Measurements from ENCODE around the gene RFTN1. TPM values are rescaled to one million over a fixed set of nuclear protein-coding genes. Genes with fewer than 3 reads are reported as not detected.

RFTN1 gene
- total and polyA plus RNA-seq, 10 of the 15 experiments (the other 5 are each of a cell fraction or from before 2014, with no cell fraction given) = 20.6 to 213 (median 147) TPM

DNA sequence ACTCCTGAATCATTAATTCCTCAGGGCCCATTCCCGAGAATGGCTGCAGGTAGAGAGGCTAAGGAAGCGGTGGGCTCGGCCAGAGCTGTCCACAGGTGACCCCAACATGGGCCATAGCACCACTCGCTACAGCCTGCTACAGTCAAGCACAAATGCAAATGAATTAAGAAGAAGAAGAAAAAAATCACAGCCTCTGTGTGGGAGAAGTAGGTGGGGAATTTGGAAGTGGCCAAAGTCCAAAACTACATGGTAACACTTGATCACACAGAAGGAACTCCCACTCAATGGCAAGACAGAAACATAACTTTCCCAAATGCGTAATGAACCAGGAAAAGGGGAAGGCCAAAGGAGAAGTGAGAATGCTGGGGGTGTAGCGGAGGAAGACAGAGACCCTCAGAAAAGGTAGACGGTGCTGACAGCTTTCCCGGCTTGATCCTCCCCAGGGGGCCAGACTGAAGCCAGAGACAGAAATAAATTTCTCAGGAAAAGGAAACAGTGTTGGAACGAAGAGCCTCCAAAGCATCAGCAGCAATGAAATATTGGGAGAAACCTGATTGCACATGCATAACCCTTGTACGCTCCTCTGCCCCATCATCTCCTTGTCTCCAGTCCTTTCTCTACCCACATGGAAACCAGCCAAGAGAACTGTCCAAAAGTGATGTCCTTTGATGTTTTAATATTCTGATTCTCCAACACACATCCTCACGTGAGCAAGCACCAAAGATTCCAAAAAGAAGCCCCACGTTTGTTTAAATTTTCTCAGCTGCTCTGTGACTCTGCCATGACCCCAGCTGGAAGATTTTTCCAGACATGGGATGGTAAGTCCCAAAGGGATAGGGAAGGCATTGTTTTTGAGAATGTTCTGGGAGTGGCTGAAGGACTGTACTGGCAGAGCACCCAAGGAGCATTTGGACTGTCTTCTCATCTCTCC is 140.9 kb downstream of the RFTN1 start (continued):
- TF ChIP-seq SIX5 (IDR thresholded peaks at IDR 0.05; ENCODE audit: low read depth, low read length, severe bottlenecking) = no peak
- 0 out of 2 replicates have a peak, but pooled peaks have one; percentile 51 for TF ChIP-seq TCF3 (IDR thresholded peaks at IDR 0.05; ENCODE audit: borderline replicate concordance, insufficient read depth, low read depth, low read length)
- no peak for TF ChIP-seq ELK1 (IDR thresholded peaks at IDR 0.05; ENCODE audit: low read depth, low read length)
- TF ChIP-seq BRCA1 (IDR thresholded peaks at IDR 0.05; ENCODE audit: low read depth, low read length) = no peak
- no peak for TF ChIP-seq CTCF (IDR thresholded peaks at IDR 0.05 in 2 of 3, conservative IDR thresholded peaks at IDR 0.05 in 1 of 3; ENCODE audit: control insufficient read depth in 2 of 3, extremely low read depth in 1 of 3, insufficient read depth in 1 of 3, low read depth in 3 of 3, low read length in 3 of 3)
- no peak for TF ChIP-seq NFYB (IDR thresholded peaks at IDR 0.05; ENCODE audit: insufficient read depth, low read depth, low read length)
- no peak for TF ChIP-seq SMC3 (IDR thresholded peaks at IDR 0.05; ENCODE audit: borderline replicate concordance, low read length)
- TF ChIP-seq, protein P1, sequence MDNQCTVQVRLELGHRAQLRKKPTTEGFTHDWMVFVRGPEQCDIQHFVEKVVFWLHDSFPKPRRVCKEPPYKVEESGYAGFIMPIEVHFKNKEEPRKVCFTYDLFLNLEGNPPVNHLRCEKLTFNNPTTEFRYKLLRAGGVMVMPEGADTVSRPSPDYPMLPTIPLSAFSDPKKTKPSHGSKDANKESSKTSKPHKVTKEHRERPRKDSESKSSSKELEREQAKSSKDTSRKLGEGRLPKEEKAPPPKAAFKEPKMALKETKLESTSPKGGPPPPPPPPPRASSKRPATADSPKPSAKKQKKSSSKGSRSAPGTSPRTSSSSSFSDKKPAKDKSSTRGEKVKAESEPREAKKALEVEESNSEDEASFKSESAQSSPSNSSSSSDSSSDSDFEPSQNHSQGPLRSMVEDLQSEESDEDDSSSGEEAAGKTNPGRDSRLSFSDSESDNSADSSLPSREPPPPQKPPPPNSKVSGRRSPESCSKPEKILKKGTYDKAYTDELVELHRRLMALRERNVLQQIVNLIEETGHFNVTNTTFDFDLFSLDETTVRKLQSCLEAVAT (IDR thresholded peaks at IDR 0.05) = no peak; the same call in none of the 2 replicates
- TF ChIP-seq IRF4 (IDR thresholded peaks at IDR 0.05; ENCODE audit: low read depth, low read length) = peak; percentile 96
- TF ChIP-seq, protein P2, sequence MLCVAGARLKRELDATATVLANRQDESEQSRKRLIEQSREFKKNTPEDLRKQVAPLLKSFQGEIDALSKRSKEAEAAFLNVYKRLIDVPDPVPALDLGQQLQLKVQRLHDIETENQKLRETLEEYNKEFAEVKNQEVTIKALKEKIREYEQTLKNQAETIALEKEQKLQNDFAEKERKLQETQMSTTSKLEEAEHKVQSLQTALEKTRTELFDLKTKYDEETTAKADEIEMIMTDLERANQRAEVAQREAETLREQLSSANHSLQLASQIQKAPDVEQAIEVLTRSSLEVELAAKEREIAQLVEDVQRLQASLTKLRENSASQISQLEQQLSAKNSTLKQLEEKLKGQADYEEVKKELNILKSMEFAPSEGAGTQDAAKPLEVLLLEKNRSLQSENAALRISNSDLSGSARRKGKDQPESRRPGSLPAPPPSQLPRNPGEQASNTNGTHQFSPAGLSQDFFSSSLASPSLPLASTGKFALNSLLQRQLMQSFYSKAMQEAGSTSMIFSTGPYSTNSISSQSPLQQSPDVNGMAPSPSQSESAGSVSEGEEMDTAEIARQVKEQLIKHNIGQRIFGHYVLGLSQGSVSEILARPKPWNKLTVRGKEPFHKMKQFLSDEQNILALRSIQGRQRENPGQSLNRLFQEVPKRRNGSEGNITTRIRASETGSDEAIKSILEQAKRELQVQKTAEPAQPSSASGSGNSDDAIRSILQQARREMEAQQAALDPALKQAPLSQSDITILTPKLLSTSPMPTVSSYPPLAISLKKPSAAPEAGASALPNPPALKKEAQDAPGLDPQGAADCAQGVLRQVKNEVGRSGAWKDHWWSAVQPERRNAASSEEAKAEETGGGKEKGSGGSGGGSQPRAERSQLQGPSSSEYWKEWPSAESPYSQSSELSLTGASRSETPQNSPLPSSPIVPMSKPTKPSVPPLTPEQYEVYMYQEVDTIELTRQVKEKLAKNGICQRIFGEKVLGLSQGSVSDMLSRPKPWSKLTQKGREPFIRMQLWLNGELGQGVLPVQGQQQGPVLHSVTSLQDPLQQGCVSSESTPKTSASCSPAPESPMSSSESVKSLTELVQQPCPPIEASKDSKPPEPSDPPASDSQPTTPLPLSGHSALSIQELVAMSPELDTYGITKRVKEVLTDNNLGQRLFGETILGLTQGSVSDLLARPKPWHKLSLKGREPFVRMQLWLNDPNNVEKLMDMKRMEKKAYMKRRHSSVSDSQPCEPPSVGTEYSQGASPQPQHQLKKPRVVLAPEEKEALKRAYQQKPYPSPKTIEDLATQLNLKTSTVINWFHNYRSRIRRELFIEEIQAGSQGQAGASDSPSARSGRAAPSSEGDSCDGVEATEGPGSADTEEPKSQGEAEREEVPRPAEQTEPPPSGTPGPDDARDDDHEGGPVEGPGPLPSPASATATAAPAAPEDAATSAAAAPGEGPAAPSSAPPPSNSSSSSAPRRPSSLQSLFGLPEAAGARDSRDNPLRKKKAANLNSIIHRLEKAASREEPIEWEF (IDR thresholded peaks at IDR 0.05; ENCODE audit: insufficient replicate concordance, low read depth, low read length) = peak; percentile 89
- TF ChIP-seq NR2F1 (conservative IDR thresholded peaks at IDR 0.05) = peak; percentile 76
- TF ChIP-seq SKIL (IDR thresholded peaks at IDR 0.05; ENCODE audit: low read depth, poor library complexity, severe bottlenecking) = peak; percentile 62
- TF ChIP-seq JUND (IDR thresholded peaks at IDR 0.05; ENCODE audit: low read depth, low read length) = no peak
- TF ChIP-seq ZNF274 (IDR thresholded peaks at IDR 0.05; ENCODE audit: insufficient read depth, insufficient read length) = no peak
- TF ChIP-seq CREB1 (IDR thresholded peaks at IDR 0.05; ENCODE audit: low read depth) = peak; percentile 77
- peak; percentile 94 for TF ChIP-seq NFIC (IDR thresholded peaks at IDR 0.05; ENCODE audit: low read depth, low read length)
